Thyroid gland (tissue), 4 donors: ENCODE measurements around the gene MORN5. TPM values are rescaled to one million over a fixed set of nuclear protein-coding genes. Genes with fewer than 3 reads are reported as not detected.

Source experiments
- DNase-seq, 2 donors: peaks; one replicate each; pipeline ENCODE4 v3.0.0-alpha.2; 2019
- H3K27ac ChIP-seq, 3 donors: fragments of 200-600 bp; sonication (generic); 1 replicate in 2 of 3; 2 replicates in 1 of 3; pipeline ENCODE4 v1.5.1; 2016 to 2019; ENCODE audit warnings: mild to moderate bottlenecking in 1 of 3, moderate library complexity in 1 of 3
- H3K27me3 ChIP-seq: fragments of 200-600 bp; sonication (generic); one replicate; pipeline ENCODE4 v1.5.1; 2019
- H3K36me3 ChIP-seq, 2 donors: fragments of 200-600 bp; sonication (generic); one replicate each; pipeline ENCODE4 v1.5.1; 2016 to 2019
- H3K4me1 ChIP-seq, 2 donors: fragments of 200-600 bp; sonication (generic); one replicate each; pipeline ENCODE4 v1.5.1; 2017 to 2019
- H3K4me3 ChIP-seq, 3 donors: fragments of 200-600 bp; sonication (generic); replicated peaks in 1 of 3; 1 replicate in 2 of 3; 2 replicates in 1 of 3; pipeline ENCODE4 v1.5.1; 2016; ENCODE audit warnings: mild to moderate bottlenecking in 1 of 3
- H3K9me3 ChIP-seq: fragments of 200-600 bp; sonication (generic); one replicate; pipeline ENCODE4 v1.5.1; 2017
- POLR2A ChIP-seq, 2 donors: fragments of 450-650 bp; IDR thresholded peaks; one replicate each; pipeline ENCODE4 v1.6.1; 2017; ENCODE audit warnings: antibody characterized with exemption in 2 of 2, mild to moderate bottlenecking in 2 of 2, moderate library complexity in 1 of 2
- WGBS, 2 donors: methylation state at CpG; one replicate each; pipeline ENCODE4 v1.1.5; 2017; 5-methylcytosine and 5-hydroxymethylcytosine counted together
- intact Hi-C: fragments of 100-400 bp; cut with DNase I; formaldehyde crosslinking; loops from one replicate; pipeline ENCODE4 v1.15.1; 2023
- total RNA-seq, 4 donors: library from RNA; depleted of rRNA; stranded (reverse); fragments of >200 nt; gene quantifications; one replicate each; pipeline ENCODE4 v1.2.3, GENCODE V29; 2016
- TF ChIP-seq, protein P1 (sequence below), 6 experiments: fragments of 200-600 bp in 3 of 6; fragments of 450-650 bp in 3 of 6; sonication (generic) in 3 of 6; IDR thresholded peaks; one replicate each; pipeline ENCODE4 v1.5.1; 2016 to 2019; ENCODE audit warnings: antibody characterized with exemption in 6 of 6, mild to moderate bottlenecking in 2 of 6, inconsistent platforms in 1 of 6, moderate library complexity in 1 of 6

MORN5 gene
- total RNA-seq, 4 donors from 2014 or later: not detected

DNA sequence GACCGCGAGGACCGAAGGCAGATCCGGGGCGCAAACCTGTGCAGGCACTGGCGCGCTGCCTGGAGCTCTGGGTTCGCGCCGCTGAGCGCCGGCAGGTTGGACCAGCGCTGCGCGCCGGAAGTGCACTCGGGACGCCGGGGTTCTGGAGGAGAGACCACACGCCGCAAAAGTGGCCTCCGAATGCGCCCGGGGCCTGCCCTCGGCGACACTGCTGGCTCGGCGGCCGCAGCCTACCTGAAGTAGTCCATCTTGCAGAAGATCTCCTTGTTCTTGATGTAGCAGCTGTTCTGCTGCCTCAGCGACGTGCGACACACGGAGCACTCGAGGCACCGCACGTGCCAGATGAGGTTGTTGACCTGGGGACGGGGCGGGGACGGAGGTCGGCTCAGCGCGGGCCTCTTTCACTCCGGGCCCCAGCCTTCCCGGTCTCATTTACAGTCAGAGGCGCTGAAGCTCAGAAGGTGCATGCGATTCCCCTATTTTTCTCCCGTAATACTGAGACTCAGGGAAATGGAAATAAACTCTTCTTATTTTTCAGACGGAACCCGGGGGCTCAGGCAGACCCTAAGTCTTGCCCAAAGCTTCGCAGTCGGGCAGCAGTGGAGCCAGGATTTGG is 66.5 kb downstream of the MORN5 start:
- WGBS, 2 donors: 22 to 41% methylated on average over 20 to 21 of the region's 51 CpGs
- Histone ChIP-seq H3K9me3 (no peaks in the 10 kb centered on the region), H3K4me3 (peak overlapping the region in 1 of 3 donors; percentile 1), H3K27me3 (peaks cover 45% of the 10 kb centered on the region), H3K36me3 (no peaks in the 10 kb centered on the region), H3K27ac (no peak overlapping the region), H3K4me1 (peaks cover 12 to 37% of the 10 kb centered on the region in 2 donors)
- TF ChIP-seq POLR2A (IDR thresholded peaks at IDR 0.05): no peak
- TF ChIP-seq, protein P1, sequence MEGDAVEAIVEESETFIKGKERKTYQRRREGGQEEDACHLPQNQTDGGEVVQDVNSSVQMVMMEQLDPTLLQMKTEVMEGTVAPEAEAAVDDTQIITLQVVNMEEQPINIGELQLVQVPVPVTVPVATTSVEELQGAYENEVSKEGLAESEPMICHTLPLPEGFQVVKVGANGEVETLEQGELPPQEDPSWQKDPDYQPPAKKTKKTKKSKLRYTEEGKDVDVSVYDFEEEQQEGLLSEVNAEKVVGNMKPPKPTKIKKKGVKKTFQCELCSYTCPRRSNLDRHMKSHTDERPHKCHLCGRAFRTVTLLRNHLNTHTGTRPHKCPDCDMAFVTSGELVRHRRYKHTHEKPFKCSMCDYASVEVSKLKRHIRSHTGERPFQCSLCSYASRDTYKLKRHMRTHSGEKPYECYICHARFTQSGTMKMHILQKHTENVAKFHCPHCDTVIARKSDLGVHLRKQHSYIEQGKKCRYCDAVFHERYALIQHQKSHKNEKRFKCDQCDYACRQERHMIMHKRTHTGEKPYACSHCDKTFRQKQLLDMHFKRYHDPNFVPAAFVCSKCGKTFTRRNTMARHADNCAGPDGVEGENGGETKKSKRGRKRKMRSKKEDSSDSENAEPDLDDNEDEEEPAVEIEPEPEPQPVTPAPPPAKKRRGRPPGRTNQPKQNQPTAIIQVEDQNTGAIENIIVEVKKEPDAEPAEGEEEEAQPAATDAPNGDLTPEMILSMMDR (IDR thresholded peaks at IDR 0.05): no peak
- intact Hi-C loops: no loop called here
- DNase-seq: peak in 1 of 2 donors; percentile 22

DNA sequence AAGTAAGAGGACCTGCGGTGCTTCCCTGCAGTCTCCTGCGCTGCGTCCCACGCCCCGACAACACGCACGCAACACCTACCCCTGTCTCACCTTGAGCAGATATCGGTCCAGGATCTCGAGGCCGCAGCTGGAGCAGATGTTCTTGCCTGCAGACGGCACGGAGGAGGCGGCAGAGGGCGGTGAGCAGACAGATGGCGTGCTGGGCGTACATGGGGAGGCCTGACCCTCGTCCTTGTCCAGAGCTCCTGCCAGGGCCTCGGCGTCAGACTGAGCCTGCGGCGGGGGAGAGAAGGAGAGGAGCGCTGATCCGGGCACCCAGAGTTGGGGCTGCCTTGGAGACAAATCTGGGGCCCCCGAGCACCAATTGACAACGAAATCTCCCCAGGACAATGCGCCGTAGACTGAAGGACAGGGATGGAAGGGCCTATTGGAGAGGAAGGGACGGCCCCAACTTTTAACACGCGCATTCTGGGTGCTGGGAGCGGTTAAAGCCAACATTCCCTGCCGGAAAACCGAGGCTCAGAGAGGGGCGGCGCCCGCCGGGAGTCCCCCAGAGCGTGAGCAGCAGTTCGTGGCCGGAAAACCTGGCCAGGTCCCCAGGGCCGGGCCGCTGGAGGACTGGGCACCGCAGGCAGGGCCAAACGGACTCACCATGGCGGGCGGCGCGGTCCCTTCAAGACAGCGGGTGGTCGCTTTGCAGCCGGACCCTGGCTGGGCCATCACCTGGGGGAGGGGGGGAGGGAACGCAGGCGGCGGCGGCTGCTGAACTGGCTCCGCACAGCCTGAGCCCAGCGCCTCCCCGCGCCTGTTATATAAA is 67.3 kb downstream of the MORN5 start:
- peaks cover 12 to 37% of the 10 kb centered on the region in 2 donors for H3K4me1 ChIP-seq
- H3K27ac ChIP-seq: no peak overlapping the region
- H3K9me3 ChIP-seq: no peaks in the 10 kb centered on the region
- H3K4me3 ChIP-seq: peak overlapping the region in 1 of 3 donors; percentile 36
- H3K27me3 ChIP-seq: peaks cover 38% of the 10 kb centered on the region
- no peaks in the 10 kb centered on the region for H3K36me3 ChIP-seq
- 15 to 40% methylated on average over 26 to 37 of the region's 59 CpGs for WGBS, 2 donors
- DNase-seq: no peak
- no peak for TF ChIP-seq POLR2A (IDR thresholded peaks at IDR 0.05)
- TF ChIP-seq, protein P1 (IDR thresholded peaks at IDR 0.05): no peak
- intact Hi-C loops: no loop called here

DNA sequence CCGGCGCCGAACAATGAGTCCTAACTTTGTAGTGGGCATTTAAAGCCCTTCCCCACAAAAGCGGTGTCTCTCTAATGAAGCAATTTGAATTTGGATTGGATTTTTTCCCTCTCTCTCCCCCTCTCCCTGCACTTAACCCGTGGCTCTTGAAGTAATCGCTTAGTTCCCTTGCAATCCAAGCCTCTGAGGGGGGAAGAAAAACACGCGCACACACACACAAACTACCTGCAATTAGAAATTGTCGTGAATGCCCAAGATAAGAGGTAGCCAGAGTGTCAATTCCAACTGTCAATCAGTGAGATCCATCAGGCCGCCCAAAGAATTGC is 67.8 kb downstream of the MORN5 start:
- H3K4me3 ChIP-seq: peak overlapping the region in 1 of 3 donors; percentile 36
- H3K9me3 ChIP-seq: no peaks in the 10 kb centered on the region
- intact Hi-C loops: no loop called here
- no peak for TF ChIP-seq POLR2A (IDR thresholded peaks at IDR 0.05)
- TF ChIP-seq, protein P1 (IDR thresholded peaks at IDR 0.05): no peak
- no peak for DNase-seq
- H3K27ac ChIP-seq: no peak overlapping the region
- peaks cover 33% of the 10 kb centered on the region for H3K27me3 ChIP-seq
- WGBS, 2 donors: 6 to 16% methylated on average over 7 to 10 of the region's 10 CpGs
- H3K36me3 ChIP-seq: no peaks in the 10 kb centered on the region
- peaks cover 12 to 37% of the 10 kb centered on the region in 2 donors for H3K4me1 ChIP-seq

DNA sequence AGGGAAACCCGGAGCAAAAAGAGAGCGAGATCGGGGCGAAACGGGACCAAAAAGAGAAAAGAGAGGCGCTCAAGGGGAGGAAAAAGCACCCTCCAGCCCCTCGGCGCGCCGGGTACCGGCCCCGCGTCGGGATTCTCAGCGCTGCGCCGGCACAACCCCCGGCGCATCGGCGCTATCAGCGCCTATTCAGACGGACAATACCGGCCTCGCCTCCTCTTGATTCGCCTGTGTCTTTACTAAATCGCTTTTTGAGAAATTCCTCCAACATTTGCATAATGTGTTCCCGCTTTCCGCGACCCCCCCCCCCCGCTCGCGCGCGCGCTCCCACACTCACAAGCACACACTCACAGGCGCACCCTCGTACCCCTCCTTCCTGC is 68.5 kb downstream of the MORN5 start:
- Histone ChIP-seq H3K4me3 (peak overlapping the region in 1 of 3 donors; percentile 36), H3K27ac (no peak overlapping the region), H3K4me1 (peaks cover 12 to 37% of the 10 kb centered on the region in 2 donors), H3K27me3 (peaks cover 33% of the 10 kb centered on the region), H3K36me3 (no peaks in the 10 kb centered on the region), H3K9me3 (no peaks in the 10 kb centered on the region)
- TF ChIP-seq POLR2A (IDR thresholded peaks at IDR 0.05): no peak
- no peak for DNase-seq
- intact Hi-C loops: no loop called here
- WGBS, 2 donors: 1 to 2% methylated on average over 30 to 37 of the region's 38 CpGs

DNA sequence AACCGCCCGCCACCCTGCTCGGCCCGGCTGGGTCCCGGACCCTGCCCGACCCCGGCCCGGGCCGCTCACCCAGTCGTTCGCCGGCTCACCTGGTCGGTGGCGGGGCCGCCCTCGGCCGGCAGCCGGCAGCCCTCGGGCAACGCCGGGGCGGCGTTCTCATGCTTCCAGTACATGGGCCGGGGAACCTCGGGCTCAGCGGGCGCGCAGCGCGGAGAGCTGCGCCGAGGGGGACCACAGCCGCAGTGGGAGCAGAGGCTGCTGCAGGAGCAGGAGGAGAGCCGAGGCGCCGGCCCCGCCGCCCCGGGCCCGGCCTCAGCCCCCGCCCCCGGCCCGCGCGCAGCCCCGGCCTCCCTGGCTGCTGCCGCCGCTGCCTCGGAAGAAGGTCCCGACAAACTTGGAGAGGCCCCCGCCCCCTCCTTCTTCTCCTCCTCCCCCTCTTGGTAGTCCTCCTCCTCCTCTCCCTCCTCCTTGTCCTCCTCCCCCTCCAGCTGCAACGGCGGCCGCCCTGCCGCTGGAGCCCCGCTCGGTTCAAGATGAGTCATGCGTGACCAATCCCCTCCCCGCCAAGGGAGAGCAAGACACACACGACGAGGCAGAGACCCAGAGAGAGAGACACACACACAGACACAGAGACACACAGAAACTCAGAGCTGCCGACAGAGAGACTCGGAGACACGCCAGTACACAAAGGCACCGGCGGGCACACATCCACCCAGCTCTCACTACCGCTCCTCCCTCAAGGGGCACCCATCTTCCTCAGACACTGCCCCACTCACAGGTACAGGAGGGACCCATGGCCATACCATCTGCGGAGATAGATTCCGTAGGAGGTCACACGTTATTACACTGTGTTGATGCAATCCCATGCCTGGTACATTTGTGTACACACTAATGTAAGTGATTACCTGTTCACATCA is 69.1 kb downstream of the MORN5 start, which contains the start of gene LHX6:
LHX6 (minus strand) TSS at position 390 of the 917 bp plus-strand sequence; CDS start at position 173, 217 bp downstream.
- Histone ChIP-seq H3K27me3 (peaks cover 33% of the 10 kb centered on the region), H3K36me3 (no peaks in the 10 kb centered on the region), H3K4me3 (peak within 1 kb of the TSS in 1 of 3 donors; percentile 36), H3K4me1 (peaks cover 12 to 37% of the 10 kb centered on the region in 2 donors), H3K9me3 (no peaks in the 10 kb centered on the region), H3K27ac (no peak within 1 kb of the TSS)
- DNase-seq: no peak
- TF ChIP-seq POLR2A (IDR thresholded peaks at IDR 0.05): no peak
- TF ChIP-seq, protein P1 (IDR thresholded peaks at IDR 0.05): no peak
- WGBS, 2 donors: 5 to 17% methylated on average over 16 to 43 of the region's 70 CpGs
- intact Hi-C loops: no loop called here
